COLO668 (cell line): ENCODE measurements around the gene LSM14B.
"Not testable (repeated sequence)": the region's sequence is repeated elsewhere in the genome, so short reads cannot be mapped to it uniquely, and the experiment has no call there.

ENCODE experiments used
- DNase-seq: peaks from one replicate; lab custom pipeline; 2025; ENCODE audit not compliant: unreplicated experiment; lab: John Stamatoyannopoulos, UW

The LSM14B gene

GRCh38 chr20:62112368-62112767, 9.9 kb upstream of the LSM14B start:
- DNase-seq = no peak

GRCh38 chr20:62114894-62115293, 7.4 kb upstream of the LSM14B start:
- DNase-seq = no peak

GRCh38 chr20:62115800-62116407, 6.4 kb upstream of the LSM14B start:
- DNase-seq = not testable (repeated sequence)

- DNase-seq = no peak
Observed at GRCh38 chr20:62116558-62117361, 5.5 kb upstream of the LSM14B start.

- peak; percentile 14 for DNase-seq
Observed at GRCh38 chr20:62117362-62117646, 5.0 kb upstream of the LSM14B start.

- DNase-seq = no peak
Observed at GRCh38 chr20:62117658-62118057, 4.6 kb upstream of the LSM14B start.

DNA sequence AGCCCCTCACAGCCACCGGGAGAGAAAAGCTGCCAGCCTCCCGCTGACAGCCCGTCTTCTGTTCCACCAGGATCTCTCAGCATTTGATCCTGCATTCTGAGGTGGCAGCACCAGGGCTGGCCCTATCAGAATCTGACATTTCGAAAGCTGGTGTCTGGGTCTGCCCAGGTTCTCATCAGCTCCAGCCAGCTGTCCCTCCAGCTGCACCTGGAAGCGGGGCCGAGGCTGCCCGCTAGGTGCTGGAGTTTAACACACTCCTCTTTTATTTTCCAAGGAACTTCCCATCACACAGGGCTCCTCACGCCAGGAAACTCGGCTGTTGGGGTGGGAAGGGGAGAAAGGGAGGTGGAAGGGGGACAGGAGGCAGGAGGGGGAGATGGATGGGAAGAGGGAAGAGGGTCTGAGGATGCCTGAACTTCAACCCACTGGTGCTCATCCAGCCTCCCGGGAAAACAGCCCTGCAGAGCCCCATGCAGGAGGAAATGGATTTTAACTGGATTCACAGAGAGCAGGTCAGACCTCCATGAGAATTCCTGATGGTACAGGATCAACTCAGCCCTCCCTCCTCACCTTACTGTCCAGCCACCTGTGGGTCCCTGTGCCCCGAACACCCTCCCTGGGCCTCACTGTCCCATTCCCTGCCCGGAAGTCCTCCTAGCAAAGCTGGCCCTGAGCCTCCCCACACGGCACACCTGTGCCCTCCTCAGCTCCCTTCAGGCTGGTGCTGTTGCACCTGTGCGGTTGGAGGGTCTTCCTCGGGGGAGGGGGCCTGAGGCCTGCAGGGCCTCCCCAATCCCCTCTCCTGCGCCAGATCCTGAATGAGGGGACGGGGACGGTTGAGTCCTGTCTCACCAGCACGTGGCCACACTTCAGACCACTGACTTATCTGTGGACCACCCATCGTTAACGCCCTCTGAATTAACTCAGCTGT, 3.9 kb upstream of the LSM14B start:
- peak; percentile 13 for DNase-seq

- no peak for DNase-seq
Observed at GRCh38 chr20:62119115-62119514, 3.2 kb upstream of the LSM14B start.

DNA sequence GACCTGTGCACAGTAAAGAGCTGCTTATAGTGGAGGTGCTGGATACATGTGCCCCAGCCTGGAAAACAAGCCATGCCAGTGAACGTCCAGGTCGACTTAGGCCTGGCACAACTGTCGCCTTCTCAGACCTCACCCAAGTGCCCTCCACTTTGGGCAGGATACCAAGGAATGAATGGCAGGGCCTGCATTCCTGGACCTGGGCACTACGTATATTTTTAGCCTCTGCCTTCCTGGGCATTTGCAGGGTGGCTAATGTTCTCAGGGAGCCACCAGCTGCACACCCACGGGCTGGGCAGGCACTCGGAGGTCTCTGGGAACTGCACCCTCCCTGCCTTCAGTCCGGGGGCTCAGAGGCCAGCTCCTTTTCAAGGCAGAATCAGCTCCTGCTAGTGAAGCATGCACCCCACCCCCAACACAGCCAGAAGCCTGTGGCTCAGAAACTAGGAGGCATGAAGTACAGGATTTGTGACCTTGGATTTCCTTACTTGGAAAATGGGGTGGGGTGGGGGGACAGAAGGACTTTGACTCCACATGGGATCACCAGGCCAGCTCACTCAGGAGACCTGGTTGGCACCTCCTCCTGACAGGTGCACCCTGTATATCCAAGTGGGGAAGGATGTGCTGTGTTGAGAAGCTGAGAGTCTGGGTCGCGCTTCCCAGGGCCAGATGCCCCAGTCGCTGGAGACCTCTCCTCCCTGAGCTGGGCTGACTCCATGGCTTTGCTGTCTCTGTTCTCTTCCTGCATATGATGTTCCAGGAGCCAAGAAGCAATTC, 2.5 kb upstream of the LSM14B start:
- DNase-seq = no peak

GRCh38 chr20:62120365-62120762, 1.9 kb upstream of the LSM14B start:
- no peak for DNase-seq

DNA sequence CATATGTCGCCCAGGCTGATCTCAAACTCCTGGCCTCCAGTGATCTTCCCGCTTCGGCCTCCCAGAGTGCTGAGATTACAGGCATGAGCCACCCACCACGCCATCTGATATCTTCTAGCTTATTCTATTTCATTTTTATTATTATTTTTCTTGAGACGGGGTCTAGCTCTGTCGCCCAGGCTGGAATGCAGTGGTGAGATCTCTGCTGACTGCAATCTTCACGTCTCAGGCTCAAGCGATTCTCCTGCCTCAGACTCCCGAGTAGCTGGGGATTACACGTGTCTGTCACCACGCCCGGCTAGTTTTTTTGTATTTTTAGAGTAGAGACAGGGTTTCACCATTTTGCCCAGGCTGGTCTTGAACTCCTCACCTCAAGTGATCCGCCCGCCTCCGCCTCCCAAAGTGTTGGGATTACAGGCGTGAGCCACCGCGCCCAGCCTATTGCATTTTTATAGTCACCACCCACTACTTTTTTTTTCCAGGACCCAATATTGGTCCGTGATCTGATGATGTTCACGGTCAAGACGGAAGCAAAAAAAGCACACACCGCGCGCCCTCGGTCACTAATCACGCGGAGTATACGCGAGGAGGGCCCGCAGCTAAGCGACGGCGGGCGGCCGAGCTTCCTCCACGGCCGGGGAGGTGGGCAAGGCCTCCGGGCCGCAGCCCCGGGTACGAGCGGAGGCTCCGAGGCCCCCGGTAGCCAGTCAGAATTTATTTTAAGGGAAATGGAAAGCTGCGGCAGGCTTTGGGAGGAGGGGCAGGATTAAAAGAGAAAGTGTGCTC, 1.1 kb upstream of the LSM14B start:
- DNase-seq = no peak

DNA sequence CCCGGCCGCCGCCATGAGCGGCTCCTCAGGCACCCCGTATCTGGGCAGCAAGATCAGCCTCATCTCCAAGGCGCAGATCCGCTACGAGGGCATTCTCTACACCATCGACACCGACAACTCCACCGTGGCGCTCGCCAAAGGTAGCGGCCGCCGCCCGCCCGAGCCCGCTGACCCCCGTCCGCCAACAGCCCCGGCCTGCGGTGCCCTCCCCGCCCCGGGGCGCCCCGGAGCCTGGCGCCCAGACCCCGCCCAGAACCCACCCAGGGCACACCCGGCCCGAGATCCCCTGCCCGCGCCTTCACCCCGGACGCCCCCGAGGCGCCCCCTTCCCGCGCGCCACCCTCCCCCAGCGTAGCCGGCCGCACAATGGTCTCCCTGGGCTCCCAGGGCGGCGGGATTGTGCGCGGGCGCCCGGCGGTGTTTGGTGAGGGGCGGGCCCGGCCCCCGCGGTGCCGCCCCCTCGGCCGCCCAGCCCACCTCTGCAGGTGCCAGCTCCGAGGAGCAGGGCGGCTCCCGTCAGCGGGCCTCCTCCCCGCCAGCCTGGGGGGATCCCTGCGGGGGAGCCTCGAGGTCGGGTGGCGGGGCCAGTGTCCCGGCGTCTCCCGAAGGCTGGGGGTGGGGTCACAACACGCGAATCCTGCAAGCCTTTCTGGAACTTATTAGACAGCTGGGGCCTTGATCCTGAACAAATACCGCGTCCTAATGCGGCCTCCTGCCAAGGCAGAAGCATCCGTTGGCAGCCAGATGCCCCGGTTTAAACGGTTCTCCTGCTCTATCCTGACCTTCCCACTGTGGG, 577 bp downstream of the LSM14B start:
- DNase-seq = peak; percentile 73

GRCh38 chr20:62123450-62124118, 1.3 kb downstream of the LSM14B start:
- no peak for DNase-seq

DNA sequence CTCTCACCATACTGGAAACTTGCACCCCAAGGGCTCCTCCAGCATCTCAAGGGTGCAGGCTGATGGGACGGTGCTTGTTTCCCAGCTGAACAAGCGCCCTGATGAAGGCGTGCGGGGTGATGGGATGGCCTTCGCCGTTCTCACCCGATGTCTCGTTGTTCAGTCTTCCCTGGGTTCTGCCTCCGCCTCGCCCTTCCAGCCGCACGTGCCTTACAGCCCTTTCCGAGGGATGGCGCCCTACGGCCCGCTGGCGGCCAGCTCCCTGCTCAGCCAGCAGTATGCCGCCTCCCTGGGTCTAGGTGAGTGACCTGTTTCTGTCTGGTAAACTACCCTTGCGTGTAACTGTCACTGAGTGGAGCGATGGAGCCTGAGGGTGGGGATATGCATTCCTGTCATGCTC, 3.9 kb downstream of the LSM14B start:
- no peak for DNase-seq

GRCh38 chr20:62127799-62128198, 5.5 kb downstream of the LSM14B start:
- no peak for DNase-seq

DNA sequence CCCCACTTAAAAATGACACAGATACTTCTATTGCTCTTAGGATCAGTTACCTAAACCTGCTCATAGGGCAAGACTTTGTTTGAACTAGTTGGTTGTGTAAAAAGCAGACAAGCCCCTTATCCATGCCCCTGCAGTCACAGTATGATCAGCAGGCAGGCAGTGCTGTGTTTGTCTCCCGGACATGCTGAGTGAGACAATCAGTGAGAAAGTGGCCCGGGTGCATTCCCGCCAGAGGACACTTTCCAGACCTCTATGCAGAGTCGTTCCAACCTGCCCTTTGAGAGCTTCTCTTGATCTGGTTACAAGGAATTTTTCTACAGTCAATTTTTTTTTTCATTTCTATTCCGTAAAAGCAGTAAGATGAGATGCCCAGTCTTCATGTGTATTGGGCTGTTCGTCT, 6.2 kb downstream of the LSM14B start:
- DNase-seq = no peak

- peak; percentile 84 for DNase-seq
Observed at GRCh38 chr20:62129731-62130531, 7.7 kb downstream of the LSM14B start.
